Brain pericyte (primary cell): ENCODE measurements around the gene AGAP5.
"Not testable (repeated sequence)": the region's sequence is repeated elsewhere in the genome, so short reads cannot be mapped to it uniquely, and the experiment has no call there.

Experiments used
- DNase-seq: peaks from one replicate; pipeline ENCODE4 v3.0.0-alpha.2; 2012; ENCODE audit warnings: low read depth, low spot score

Gene AGAP5

GRCh38 chr10:73697675-73698159 lies at the start of gene AGAP5:
AGAP5 (minus strand) TSS chr10:73698109; CDS start chr10:73697755, 354 bp downstream.
- DNase-seq, result not testable (repeated sequence)

- no peak for DNase-seq
Measured at GRCh38 chr10:73746721-73747120, 48.8 kb upstream of the AGAP5 start.

DNA sequence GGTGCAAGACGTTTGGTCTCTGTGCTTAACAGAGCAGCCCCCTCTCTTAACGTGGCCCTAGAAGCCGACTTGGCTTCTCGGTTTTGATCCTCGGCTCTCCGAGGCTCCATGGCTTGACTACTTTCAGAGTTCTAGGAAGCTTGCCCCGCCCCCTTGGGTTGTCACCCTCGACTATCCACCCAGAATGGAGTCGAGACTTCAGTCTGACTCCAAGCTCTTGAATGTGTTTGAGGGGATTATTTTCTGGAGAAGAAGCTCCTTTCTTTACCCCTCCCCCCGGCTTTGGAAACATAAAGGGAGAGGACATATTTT lies 46.7 kb upstream of the AGAP5 start:
- no peak for DNase-seq

- DNase-seq, result peak; percentile 89
Measured at GRCh38 chr10:73743905-73744663, 46.2 kb upstream of the AGAP5 start, which contains the start of gene SEC24C. SEC24C (plus strand) TSS chr10:73744372; CDS start chr10:73746833, 2,461 bp downstream.

GRCh38 chr10:73743327-73743904 lies 45.5 kb upstream of the AGAP5 start:
- DNase-seq, result no peak

DNA sequence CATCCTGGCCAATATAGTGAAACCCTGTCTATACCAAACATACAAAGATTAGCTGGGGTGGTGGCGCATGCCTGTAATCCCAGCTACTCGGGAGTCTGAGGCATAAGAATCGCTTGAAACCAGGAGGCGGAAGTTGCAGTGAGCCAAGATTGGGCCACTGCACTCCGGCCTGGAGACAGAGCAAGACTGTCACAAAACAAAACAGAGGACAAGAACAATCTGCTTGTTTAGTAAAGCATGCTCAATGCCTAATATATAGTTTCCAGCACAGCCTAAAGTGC lies 44.5 kb upstream of the AGAP5 start:
- no peak for DNase-seq

- DNase-seq, result not testable (repeated sequence)
Measured at GRCh38 chr10:73740501-73741254, 42.8 kb upstream of the AGAP5 start.

DNA sequence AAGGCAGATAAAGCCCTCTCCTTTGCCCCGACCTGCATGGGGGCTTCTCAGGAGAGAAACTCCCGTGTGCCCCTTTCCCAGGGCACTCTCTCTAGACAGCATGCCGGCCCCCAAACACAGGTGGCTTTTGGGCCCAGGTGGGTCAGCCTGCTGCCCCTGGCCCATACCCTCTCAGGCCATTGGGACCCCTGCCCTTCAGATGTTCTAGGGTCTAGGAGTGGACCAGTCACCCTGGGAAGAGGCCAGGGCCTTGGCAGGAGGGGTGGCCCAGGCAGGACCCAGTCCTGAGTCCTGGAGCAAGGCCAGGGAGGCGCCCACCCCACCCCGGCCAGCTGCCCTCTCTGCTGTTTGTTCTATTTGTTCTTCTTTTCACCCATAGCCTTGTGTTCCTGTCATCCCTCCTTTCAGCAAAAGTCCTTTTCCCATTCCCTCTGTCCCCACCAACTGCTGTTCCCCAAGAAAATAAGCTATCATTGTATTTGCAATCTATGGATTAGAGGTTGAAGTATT lies 36.9 kb upstream of the AGAP5 start:
- DNase-seq, result no peak

DNA sequence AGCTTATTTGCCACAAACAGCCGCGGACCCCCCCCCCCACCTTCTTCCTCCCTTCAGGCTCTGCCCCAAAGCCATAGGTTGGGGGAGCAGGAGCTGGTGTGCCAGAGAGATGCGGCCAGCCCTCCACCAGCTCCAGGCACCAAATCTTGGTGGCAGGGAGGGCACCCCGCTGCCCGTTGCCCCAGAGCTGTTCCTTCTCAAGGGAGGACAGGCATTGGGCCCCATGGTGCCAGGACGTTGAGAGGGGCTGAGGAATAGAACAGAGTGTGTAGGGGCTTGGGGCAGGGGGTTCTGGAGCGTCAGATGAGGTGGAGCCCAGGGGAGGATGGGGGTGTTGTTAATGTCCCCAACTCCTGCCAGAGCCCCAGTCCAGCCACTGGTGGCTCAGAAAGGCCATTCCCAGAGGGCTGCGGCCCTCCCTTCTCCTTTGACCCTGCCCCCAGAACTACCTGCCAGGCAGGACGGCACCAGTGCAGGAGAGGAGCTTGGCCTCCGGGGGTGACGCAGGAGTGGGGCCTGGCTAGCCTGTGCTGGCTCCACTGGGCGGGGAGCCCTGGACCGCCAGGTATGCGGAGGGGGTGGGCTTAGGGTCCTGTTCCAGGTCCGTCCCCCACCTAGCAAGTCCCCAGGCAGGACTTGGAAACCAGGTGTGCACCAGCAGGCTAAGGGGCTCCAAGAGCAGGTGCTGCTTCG lies 36.3 kb upstream of the AGAP5 start:
- DNase-seq, result no peak

GRCh38 chr10:73732931-73733623 lies 35.2 kb upstream of the AGAP5 start:
- no peak for DNase-seq

- no peak for DNase-seq
Measured at GRCh38 chr10:73732426-73732825, 34.5 kb upstream of the AGAP5 start.

GRCh38 chr10:73731588-73732375 lies 33.9 kb upstream of the AGAP5 start:
- no peak for DNase-seq

- peak; percentile 56 for DNase-seq
Measured at GRCh38 chr10:73730153-73730906, 32.4 kb upstream of the AGAP5 start.

DNA sequence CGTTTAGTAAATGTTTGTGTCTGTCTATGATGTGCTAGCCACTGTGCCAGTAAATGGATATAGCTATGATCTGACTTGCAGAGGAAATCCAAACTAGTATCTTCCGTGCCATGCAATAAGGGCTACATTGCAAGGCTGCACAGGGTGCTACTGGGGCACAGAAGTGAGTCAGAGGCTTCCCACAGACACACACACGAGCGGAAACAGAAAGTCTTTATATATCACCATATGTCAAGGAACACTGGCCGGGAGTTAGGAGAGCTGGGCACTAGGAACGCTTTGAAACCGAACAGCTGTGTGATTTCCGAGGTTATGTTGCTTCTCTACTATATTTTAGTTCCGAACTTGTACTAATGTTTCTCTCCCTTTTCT lies 31.9 kb upstream of the AGAP5 start:
- DNase-seq, result not testable (repeated sequence)

GRCh38 chr10:73723516-73723915 lies 25.6 kb upstream of the AGAP5 start:
- DNase-seq, result no peak

DNA sequence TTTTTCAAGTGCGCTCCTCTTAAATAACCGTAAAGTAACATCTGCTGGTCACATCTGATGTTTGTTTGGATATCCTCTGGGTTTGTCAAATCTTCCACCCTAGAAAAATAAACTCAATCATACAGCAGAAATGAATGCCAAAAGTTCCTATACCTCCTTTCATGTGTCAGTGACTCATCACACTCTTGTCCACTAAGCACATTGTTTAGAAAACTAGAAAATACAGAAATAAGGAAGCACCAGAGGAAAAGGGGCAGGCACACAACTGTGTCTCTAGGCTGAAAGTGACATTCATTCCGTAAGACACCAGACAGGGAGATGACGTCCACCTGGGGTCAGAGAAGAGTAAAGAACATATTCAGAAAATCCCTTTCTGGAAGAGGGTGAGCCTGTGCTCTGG lies 22.7 kb upstream of the AGAP5 start:
- DNase-seq, result not testable (repeated sequence)

DNA sequence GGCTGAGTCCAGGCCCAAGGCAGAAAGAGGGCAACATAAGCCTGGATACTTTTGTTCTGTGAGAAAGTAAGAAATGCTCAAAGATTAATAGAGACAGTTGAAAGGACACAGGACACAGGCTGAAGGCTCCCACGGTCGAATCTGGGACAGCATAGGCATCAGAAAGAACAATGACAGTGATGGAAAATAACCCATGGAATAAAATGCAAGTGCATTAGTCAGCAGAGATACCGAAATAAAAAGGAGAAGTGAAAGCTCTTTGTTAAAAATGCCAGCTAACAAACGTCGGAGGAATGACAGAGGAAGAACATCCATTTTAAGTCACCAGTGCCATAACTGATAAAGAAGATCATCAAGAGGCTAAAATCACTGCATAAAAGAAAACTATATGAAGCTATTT lies 19.6 kb upstream of the AGAP5 start:
- no peak for DNase-seq

GRCh38 chr10:73716251-73716650 lies 18.3 kb upstream of the AGAP5 start:
- no peak for DNase-seq

- DNase-seq, result not testable (repeated sequence)
Measured at GRCh38 chr10:73715179-73716156, 17.6 kb upstream of the AGAP5 start.
